ENCODE measurements around the gene DFFB.
"Not testable (repeated sequence)": the region's sequence is repeated elsewhere in the genome, so short reads cannot be mapped to it uniquely, and the experiment has no call there.

Gene DFFB

GRCh38 chr1:3910857-3911845 lies 53.9 kb downstream of the DFFB start:
- peak; percentile 80 to 84 for DNase-seq

DNA sequence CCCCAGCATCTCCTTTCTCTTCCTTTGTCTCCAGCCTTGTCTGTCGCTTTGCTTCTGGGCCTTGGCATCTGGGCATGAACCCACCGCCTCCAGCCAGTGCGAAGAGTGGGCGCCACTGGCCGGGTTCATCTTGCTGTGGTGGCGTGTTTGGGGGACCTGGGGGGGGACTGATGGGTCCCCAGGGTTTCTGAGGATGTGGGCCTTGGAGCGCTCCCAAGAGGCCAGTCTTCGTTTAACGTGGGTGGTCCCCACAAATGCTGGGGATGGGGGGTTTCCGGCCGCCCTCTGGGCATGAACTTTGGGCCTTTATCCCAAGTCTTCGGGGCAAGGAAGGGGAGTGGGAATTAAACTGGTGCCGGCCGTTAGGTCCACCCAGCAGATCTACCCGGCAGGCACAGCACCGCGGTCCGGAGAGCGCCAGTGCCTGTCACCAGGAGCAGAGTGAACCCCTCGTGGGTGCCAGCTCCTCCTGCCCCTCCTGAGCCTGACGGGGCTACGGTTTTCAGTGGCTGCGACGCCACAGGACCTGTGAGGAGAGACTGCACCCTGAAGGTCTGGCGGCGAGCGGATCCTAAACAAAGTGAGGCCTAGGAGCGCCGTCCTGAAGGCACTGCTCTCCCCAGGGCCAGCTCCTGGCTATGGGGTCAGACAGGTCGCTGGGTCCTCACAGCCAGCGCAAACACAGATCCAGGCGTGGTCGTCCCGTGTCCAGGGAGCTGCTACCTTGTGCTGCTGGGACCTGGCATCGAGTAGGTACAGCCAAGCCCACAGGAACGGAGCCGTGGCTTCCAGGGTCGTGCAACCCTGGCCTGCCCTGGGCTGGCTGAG lies 54.9 kb downstream of the DFFB start:
- DNase-seq = no peak

DNA sequence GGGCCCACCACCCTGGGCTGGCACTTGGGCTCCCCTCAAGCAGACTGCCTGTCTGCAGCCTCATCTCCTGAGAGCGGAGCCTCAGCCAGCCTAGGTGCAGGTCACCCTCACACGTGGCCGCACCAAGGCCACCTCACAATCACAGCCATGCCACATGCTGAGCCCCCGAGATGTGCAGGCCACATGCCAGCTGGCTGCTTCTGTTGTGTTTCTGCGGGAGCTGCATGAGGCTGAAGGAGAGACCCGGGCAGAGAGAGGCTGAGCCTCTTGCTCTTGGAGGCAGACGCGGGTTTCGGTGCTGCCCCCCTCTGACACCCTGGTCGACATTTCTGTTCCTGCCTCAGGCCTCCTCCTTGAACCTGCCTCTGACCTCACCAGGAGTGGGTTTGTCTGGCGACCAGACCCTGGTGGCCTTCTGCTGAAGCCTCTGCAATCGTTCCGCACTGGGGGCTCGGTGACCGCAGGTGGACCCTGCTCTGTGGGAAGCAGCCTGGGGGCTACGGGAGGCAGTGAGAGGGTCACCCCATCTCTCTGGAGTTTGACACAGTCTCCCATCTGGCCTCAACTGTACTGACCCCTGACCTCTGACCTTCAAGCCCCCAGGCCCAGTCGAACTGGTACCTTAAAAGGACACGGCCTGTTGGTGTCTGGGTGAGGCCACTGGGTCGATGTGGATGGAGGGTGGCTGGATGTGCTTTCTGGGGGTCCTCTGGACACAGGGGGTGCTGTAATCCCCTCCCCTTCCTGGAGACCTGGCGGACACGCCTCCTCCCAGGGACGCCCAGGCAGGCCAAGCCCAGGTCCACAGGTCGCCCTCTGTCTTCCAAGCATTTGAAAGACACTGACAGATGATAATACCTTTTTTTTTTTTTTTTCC lies 55.8 kb downstream of the DFFB start:
- no peak for DNase-seq

DNA sequence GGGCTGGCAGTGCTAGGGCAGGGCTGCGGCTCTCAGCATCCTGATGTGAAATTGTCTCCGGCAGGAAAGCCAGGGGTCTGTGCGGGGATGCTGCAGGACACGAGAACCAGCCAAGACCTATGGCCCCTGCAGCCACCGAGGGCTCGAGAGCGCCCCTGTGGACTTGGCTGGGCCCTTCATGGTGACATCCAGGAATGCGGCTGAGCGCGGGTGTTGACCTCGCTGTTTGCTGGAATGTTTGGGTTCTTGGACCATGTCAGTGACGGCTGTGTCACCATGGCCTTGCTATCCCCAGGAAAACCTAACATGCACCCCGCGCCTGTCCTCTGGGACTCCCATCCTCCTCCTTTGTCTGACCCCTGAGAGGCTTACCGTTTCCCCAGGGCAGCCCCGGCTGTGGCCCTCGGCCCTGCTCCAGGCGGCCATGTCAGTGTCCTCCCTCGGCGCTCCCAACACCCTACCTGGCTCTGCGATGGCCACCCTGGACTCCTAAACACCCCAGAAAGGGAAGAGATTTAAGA lies 57.1 kb downstream of the DFFB start:
- no peak for DNase-seq

DNA sequence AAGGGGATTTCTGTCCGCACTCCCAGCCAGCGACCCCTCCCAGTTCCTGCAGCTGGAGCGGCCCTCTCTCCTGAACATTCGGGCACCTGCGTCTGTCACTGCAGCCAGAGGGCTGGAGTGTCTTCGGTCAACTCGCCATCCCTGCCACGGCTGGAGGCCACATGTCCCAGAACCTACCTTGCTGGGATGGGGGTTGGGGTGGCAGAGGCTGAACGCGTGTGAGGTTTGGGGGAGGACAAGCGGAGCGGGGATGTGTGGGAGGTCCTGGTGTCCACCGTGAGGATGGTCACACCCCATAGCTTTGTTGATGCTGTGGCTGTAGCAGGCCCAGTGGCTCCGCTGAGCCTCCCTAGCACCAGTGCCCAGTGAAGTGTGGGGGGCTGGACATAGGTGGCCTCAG lies 57.6 kb downstream of the DFFB start:
- no peak for DNase-seq

DNA sequence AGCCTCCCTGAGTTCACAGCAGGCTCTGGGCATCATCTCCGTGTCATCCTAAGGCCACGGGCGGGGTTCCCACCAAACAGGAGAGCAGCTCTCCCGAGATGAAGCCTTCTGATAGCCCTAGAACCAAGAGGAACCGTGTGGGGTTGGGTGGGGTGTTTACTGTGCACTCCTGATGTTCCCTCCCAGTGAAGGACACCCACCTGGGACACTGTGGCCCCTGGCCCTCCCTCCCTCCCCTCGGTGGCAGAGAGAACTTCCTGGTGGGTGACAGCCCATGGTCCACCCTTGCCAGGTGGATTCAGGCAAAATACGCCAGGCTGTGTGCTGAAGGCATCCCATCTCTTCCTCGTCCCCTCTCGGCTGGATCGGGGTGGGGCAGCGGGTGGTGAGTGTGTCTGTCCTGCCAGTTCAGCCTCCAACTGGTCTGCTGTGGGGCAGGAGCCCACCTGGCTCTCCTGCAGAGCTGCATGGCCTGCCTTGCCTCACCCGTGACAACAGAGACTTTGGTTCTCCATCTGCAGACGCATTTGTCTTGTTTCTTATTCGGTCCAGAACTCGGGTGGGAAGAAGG lies 58.4 kb downstream of the DFFB start:
- DNase-seq = no peak

DNA sequence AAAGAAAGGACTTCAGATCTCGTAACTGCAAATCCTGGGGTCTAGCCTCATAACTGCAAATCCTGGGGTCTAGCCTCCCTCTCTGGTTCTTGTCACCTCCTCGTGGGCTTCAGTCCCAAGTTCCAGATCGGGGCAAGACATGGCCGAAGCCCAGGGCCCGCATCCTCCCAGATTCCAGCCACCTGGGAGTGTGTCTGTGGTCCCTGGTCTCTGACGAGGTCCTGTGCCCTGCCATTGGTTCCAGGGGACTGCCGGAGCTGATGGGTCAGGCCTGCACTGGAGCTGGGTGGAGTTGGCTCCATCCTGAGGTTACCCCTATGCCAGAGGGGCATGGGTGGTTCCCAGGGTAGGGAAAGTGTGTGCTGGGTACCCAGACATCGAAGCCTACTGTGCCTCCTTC lies 60.5 kb downstream of the DFFB start:
- no peak for DNase-seq

GRCh38 chr1:3918359-3918758 lies 61.1 kb downstream of the DFFB start:
- not testable (repeated sequence) for DNase-seq

DNA sequence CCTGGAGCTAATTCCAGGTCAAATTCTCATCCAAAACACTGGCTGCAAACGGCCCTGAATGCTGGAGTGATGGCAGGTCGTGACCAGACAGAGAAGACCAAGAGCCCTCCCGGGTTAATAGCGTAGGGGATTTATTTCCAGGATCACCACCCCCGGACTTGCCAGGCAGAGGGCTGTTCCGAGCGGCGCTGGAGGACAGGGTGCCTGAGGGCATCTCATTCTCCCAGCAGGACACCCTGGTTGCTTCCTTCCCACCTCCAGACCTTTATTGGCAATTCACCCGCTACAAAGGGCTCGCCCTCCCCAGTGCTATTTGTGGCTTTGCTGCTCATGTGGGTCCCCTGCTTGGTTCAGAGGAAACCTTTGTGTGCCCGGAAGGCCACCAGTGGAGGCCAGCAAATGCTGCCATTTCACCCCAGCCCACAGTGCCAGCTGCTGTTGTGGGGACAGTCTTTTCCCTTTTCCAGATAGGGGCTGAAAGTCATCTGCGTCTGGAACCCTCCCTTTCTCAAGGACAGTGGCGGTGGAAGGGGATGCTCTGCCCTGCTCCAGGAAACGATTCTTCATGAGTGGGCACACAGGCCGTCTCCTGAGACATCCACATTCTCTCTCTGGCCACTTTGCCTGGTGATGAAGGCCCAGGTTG lies 61.8 kb downstream of the DFFB start:
- DNase-seq = no peak

DNA sequence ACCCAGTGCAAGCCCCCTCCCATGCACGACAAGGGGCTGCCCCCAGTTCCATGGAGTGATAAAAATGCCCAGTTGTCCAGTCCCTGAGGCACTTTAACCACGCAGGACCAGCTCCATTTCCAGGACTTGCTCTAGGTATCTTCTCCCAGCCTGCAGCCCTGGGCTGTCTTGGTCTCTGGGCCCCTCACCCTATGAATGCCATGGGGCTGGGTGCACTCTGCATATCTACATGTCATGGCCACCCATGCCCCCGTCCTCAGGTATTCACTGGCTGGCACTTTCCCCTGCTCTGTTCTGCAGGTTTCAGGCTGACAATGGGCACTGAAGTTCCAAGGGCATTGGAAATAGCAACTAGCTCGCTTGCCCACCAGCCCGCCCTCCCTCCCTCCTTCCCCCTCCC lies 62.4 kb downstream of the DFFB start:
- no peak for DNase-seq

DNA sequence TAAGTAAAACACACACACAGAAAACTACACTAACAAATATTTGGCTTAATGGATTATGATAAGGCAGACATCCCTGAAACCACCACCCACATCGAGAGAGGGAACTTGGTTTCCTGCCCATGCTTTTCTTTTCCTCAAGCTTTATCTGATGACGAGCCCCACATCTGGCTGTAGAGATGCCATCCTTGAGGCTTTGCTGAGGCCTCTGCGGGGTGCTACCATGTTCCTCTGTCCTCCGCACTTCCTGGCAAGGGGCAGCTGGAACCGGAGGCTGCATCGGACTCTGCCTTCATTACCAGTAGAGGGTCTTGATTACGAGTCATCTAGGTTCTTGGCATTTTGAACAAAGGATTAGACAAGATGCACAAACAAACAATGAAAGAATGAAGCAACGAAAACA lies 64.5 kb downstream of the DFFB start:
- no peak for DNase-seq

DNA sequence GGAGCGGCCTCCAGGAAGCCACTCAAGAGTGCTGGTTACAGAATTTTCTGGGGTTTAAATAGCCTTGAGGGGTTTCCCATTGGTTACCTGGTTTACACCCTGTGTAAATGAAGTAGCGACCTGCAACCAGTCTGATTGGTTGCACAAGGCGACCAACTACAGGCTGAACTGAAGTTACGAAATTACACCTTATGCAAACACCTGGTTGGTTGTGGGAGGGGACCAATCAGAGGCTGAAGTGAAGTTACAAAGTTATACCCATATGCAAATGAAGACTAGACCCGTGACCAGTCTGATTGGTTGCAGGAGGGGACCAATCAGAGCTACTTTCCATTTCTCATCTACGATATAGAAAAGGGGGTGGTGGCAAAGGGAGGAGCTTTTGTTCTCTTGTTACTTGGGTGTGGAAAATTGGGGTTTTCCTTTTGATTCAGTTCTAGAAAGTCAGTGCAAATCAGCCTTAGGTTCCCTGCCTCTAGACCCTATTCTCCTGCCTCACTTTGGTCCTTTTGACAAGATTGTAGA lies 65.0 kb downstream of the DFFB start:
- no peak for DNase-seq

DNA sequence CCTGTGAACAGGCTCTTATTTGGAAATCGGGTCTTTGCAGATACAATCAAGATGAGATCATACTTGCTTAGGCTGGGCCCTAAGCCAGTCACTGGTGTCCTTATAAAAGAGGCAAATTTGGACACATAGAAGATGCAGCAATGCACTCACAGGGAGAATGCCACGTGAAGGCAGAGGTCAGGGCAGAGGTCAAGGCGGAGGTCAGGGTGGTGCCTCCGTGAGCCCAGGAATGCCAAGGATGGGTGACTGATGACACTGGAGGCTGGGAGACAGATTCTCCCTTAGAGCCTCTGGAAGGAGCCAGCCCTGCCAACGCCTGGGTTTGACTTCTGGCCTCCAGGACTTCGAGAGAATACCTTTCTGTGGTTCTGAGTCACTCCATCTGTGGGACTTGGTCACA lies 65.6 kb downstream of the DFFB start:
- no peak for DNase-seq

GRCh38 chr1:3923378-3924185 lies 66.3 kb downstream of the DFFB start:
- no peak for DNase-seq

DNA sequence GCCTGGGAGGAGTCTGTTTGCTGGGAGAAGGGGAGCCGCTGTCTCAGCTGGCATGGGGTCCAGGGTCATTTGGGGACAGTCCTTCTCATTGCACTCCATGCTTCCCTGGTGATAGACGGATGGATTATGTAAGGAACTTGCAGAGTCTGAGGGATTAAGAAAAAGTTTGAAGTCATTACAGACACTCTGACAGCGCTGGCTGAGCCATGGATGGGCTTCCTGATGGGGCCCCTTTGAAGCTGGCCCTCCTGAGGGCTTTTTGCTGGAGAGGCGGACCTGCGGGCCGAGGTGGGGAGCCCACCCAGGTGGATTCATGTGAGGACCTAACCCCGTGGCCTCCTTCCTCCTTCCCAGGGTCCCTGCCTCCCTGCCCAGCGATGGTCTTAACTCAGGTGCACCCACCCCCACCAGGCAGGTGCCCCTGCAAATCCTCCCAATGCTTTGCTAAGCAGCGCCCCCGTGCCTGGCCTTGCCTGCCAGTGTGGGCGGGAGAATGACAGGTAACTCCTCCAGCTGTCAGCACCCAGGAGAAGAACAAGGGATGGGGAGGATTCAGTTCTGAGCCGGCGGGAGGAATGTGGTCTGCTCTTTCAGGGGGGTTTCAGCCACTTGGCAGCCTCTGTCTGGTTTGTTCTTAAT lies 67.0 kb downstream of the DFFB start:
- DNase-seq = no peak

DNA sequence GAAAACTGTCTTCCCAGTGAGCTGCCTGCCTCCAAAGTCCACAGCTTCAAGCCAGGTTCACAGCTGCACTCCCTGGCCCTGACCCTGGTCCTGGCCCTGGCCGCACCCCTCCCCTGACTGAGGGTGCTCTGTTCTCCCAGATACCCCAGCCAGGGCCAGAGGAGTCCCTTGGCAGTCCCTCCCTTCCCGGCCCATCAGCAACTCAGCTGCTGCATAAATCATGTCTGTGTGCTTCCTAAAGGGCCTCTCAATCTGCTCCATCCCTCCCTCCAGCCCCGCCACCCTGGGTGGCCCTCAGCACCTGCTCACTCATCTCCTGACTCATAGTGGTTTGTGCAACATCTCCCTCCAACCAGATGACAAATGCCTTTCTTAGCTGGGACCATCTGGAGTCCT lies 67.5 kb downstream of the DFFB start:
- no peak for DNase-seq

DNA sequence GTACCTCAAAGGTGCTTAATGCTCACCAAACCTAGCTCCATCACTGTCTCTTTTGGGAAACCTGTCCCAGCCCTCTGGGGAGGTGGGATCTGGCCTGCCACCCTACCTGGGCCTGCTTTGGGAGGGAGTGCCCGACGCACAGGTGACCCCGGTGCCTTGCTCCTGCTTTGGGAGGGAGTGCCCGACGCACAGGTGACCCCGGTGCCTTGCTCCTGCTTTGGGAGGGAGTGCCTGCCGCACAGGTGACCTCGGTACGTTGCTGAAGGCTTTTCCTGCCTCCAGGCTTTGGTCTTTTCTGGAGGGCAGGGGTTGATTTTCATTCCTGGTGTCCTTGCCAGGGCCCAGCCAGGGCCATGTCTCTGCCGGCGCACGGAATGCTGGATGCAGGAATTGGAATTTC lies 68.0 kb downstream of the DFFB start:
- DNase-seq = no peak

GRCh38 chr1:3925762-3926161 lies 68.5 kb downstream of the DFFB start:
- DNase-seq = no peak

- no peak for DNase-seq
Measured at GRCh38 chr1:3926956-3927355, 69.7 kb downstream of the DFFB start.

GRCh38 chr1:3928586-3928985 lies 71.3 kb downstream of the DFFB start:
- DNase-seq = no peak
